Activated T-cell treated with anti-CD3 and anti-CD28 coated beads, Interleukin-2, amount 50 U/mL, for 1 hour (primary cell): Measurements from ENCODE around the gene KRT17.
"Not testable (repeated sequence)": the region's sequence is repeated elsewhere in the genome, so short reads cannot be mapped to it uniquely, and the experiment has no call there.

Experiments used
- DNase-seq: peaks from one replicate; pipeline ENCODE4 v3.0.0-alpha.2; 2020

KRT17 gene

DNA sequence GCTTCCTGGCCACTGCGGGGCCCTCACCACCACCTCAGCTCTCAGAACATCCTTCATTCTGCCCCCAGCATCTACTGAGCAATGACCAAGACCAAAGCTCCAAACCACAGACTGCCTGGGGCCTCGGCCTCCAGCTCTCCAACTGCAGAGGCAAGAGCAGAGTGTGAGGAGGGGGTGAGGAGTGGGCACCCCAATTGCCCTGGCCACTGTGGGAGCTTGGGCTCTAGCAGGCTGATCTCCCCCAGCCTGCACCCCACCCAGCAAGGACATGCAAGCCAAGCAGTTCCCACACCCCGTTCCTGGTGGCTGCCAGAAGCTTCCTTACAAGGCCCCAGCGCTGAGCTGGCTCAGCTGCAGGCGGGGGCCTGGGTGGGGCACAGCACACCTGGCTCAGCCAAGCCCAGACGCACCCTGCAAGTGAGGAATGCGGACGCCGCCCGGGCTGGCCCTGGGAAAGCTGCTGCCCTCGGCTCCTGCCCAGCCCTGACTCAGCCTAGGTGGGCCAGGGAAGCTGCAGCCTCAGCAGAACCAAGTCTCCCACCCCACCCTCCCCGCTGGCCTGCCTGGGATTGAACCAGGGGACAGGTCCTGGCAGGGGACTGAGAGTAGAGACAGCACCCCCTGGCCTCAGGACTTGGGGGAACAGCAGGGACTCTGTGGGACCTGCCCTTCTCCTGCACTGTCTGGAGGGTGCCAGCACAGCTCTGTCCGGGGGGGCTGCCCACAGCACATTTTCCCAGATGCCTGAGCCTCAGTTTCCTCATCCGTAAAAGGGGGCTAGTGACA lies 29.7 kb upstream of the KRT17 start:
- DNase-seq = no peak

DNA sequence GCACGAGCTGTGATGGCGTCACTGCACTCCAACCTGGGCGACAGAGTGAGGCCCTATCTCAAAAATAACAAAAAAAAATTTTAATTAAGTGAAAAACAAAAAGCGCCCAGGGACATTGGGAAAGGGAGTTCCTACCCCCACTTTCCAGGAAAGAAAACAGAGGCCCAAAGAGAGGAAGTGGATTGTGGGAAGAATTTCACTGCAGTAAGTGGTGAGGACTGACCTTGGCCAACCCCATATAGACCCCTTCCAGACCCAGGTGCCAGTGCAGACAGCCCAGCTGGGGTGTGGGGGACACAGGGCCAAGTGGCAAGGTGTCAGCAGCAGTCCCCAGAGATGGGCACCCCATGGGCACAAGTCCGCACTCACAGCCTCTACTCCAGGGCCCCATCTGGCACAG lies 29.0 kb upstream of the KRT17 start:
- no peak for DNase-seq

DNA sequence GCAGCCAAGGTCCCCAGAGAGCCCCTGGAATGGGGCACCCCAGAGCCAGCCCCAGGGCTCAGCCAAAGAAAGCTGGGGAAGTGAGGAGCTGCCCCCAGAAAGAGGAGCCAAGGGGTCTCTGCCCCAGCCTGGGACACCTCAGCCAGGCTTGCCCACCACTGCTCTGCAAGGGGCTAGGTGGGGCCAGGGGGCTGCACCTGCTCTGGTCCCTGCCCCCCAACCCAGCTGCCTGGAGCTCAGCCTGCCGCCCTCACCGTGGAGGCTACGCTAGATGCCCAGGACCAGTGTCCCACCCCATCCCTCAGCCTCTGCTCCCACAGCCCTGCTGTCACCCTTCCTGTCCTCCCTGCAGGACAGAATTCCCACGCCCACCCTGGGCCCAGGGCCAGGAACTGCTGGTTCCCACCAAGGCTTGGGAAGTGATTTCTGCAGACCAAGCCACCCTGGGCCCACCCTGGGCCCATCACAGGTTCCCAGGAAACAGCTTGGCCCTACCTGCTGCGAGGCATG lies 28.1 kb upstream of the KRT17 start:
- no peak for DNase-seq

DNA sequence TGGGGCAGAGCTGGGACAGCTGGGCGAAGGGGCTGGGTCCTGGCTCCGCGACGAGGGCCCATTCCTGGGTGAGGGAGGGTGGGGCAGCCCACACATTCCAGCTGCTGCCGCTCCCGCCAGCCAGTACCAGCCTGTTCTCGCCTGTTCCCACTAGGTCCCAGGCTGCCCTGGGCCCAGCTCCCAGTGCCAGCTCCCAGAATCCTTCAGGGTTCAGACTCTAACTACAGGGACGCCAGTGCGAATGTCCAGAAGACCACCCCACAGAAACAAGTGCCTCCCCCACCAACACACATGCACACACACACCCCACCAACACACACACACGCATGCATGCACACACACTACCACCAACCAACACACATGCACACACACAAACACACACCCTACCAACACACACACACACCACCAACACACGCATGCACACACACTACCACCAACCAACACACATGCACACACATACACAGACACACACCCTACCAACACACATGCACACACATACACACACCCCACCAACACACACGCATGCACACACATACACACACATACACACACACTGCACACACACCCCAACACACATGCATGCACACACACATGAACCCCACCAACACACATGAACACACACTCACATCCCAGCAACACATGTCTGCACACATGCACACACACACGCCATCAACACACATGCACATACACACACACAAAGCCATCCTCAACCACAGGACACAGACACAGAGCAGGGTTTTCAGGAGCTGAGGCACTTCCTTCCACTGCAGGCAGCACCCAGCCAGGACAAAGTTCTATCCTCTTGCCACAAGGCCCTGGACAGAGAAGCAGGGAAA lies 27.5 kb upstream of the KRT17 start:
- DNase-seq = no peak

DNA sequence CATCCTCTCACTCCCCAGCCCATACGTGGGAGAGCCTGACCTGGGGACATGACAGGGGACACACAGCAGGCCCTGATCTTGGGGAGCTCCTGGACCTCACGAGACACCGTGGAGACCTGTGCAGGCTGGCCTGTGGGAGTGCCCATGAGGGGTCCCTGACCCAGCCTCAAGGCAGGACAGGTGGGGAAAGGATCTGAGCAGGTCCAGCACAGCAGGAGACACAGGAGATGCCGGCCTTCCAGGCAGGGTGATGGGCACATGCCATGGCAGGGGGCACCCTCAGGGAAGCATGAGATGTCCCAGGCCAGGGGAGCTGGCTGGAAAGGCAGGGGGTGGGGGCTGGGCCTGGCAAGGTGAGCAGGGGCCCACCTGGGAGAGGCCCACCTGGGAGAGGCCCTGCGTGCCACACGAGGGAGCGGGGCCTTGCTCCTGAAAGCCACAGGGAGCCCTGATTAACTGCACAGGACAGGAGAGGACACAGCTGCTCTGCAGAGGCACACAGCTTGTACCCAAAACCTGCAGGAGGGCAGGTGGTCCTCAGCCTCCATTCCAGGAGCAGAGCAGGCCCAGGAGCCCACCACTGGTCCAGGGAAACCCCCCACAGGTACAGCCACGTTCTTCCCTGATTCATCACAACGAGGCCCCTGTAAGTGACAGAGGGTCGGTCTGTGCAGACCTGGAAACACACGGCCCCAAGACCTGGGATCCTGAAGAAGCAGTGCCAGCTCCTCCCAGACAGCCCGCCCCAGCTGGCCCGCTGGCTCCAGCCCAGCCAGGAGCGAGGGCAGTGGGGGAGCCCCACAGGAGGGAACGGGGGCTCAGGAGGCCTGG lies 26.6 kb upstream of the KRT17 start:
- DNase-seq = no peak

DNA sequence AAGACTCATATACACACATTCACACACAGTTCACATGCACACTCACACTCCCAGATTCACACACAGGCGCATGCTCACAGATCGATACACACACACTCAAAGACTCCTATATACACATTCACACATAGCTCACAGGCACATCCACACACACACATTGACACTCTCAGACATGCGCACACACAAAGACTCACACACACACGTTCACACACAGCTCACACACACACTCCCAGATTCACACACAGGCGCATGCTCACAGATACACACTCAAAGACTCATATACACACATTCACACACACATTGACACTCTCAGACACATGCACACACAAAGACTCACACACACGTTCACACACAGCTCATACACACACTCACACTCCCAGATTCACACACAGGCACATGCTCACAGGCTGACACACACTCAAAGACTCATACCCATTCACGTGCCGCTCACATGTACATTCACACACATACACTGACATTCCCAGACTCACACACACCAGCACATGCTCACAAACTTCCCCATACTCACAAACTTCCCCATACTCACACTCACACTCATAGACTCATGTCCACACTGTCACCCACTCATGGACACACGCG lies 25.6 kb upstream of the KRT17 start:
- no peak for DNase-seq

DNA sequence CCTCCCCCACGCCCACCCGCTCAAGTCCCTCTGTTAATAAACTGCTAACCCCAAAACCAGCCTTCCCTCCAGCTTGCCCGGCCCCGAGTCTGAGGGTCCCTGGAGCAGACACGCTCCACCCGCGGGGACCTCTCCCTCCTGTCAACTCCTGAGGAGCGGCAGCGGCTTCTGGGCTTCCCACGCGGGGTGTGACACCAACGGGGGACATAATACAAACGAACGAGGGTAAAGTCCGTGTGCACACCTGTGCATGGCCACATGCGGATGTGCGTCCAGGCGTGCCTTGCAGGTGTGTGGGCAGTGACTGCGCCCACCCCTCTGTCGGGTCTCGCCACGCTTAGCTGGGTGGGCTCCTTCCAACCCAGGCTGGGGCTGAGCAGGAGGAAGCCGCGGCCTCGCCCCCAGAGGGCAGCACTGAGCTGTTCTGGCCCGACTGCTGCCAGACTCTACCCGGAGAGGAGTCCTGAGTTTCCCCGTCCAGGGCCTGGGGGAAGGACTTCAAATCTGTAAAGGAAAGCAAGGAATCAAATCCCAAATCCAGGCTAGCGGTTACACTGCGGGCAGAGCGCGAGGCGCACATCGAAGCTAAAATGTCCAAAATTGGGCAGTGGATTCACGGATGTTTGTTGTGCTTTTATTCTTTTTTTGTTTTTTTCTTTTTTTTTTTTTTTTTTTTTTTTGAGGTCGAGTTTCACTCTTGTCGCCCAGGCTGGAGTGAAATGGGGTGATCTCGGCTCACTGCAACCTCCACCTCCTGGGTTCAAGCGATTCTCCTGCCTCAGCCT lies 24.2 kb upstream of the KRT17 start:
- peak; percentile 90 for DNase-seq

DNA sequence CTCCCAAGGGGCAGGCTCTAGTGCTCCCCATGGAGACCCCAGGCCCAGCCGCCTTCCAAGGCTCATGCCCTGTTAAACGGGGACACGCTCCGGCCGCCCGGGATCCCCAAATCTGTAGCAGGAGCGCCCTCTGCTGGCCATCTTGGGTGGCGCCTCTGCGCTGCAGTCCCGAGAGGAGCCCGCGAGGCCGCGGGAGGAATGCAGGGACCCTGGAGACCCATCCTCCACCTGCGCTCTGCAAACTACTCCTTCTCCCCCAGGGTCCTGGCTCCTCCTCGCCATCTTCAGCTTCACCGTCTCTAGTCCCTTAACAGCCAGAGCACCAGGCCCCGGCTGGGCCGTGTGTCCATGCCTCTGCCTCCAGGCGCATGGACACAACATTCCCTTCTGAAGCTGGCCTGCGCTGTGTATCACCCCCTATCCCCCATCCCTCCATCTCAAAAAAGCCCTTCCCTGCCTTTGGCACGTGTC lies 23.6 kb upstream of the KRT17 start:
- peak; percentile 93 for DNase-seq

DNA sequence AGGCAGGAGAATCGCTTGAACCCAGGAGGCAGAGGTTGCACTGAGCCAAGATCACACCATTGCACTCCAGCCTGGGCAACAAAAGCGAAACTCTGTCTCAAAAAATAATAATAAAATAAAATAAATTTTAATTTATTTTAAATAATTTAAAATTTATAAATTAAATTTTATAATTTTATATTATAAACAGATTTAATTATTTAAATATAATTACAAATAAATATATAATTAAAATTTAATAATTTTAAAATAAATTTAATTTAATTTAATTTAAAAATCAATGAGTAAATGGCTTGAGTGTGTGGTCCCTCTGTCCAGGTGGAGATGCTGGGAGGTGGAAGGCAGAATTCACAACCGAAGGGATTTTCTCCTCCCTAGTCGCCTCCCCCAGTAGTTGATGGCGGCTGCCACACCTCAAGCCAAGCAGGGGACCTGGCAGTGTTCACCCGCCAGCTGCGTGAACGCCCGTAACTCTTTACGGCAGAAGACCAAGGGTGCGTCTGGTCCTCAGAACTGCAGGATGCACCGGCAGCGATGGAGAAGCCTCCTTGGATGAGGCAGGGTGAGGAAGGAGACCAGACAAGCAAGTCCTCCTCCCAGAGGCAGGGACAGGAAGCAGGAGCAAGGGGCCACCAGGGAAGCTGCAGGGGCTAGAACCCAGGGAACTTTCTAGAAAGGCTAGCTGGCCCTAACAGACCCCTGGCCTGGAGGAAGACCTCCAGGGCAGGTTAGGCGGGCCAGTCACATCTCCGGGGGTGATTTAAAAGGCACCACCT lies 22.9 kb upstream of the KRT17 start:
- DNase-seq = no peak

DNA sequence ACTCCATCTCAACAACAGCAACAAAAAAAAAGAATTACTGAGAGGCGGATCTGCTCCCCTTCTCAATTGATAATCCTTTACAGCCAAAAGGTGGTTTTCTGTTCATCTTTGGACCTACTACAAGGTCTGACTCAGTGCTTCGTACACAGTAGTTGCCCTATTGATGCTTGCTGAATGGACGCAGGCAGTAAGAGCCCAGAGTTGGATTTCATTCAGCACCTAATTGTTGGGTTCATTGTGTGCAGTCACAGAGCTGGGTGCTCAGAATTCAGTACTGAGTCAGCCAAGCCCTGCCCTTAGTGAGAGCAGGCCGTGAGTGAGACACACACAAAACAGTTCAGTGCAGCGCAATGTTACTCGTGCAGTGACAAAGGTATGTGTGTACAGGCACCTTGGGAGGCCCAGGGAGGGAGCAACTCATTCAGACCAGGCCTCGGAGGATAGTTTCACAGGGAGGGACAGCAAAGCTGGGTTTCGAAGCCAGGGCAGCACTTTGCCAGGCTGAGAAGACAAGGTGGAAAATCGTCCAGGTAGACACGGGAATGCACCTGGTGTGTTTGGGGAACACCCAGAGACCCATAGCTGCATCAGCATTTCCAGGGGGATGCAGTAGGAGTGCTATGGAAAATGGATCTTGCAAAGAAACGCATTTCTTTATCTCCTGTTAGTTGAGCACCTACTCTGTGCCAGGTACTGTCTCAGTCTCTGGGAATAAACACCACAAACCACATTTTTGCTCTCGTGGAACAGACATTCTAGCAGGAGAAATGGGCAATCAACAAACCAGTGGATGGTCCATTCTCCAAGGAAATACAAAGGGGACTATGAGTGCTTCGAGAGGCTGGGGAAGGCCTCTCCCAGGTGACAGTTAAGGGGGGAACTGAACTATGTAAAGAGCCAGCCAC lies 18.1 kb upstream of the KRT17 start:
- DNase-seq = no peak

DNA sequence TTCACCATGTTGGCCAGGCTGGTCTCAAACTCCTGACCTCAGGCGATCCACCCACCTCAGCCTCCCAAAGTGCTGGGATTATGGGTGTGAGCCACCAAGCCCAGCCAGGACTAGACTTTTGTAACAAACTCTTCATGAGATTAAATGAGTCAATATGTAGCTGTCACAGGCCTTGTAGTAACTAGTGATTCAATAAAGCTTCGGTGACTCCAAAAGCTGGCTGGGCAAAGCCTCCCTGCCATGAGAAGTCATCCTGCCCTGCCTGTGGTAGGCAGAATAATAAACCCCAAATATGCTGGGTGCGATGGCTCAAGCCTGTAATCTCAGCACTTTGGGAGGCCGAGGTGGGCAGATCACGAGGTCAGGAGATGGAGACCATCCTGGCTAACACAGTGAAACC lies 16.2 kb upstream of the KRT17 start:
- not testable (repeated sequence) for DNase-seq

DNA sequence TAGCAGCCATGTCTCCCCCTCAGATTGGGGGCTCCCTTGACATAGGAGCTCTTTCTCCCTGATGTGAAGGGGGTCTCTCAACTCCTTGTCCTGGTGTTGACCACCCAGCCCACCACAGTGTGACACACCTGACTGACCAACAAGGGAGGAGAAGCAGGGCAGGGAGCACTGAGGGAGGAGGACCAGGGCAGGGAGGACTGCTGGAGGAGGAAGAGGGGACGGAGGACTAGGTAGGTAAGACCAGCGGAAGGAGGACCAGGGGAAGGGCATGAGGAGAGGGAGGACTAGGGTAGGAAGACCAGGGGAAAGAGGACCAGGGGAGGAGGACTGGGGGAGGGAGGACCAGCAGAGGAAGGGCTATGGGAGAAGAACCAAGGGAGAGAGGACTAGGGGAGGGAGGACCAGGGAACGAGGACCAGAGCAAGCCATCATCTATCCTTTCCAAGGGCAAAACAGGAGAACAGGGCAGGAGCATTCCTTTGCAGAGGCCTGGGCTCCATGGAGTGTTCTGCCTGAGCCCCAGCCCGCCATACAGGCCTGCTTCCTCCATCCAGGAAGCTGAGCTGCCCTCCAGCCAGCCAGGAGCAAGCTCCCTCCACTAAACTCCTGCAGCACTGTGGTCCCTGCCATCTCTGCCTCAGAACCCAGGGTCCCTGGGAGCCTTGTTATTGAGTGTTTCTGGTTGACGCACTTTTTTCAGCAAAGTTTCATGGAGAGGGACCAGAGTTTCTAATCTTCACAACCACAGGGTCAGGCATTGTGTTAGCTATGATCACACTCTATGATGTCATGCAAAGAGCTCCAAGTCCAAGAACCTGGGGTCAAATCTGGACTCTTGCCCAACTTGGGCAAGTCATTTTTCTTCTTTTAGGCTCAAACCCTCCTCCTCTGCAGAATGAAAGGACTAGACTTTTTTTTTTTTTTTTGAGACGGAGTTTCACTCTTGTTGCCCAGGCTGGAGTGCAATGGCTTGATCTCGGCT lies 15.4 kb upstream of the KRT17 start:
- DNase-seq = no peak

DNA sequence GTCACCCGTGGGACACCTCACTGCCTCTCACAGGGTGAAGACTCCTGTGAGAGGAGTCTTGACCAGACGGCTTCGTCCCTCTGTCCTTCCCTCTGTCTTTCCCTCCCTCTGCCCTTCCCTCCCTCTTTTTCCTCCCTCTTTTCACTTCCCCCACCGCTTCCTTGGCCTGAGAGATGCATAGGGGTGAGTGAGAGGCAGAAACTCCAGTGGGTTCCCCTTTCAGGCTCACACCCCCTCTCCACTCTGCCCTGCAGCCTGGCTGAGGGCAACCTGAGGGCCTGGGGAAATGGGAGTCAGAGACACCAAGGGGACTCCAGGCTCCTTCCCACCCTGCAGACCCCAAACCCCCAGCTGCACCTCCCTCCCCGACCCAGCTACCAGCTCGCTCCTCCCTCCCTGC lies 14.6 kb upstream of the KRT17 start:
- DNase-seq = no peak

DNA sequence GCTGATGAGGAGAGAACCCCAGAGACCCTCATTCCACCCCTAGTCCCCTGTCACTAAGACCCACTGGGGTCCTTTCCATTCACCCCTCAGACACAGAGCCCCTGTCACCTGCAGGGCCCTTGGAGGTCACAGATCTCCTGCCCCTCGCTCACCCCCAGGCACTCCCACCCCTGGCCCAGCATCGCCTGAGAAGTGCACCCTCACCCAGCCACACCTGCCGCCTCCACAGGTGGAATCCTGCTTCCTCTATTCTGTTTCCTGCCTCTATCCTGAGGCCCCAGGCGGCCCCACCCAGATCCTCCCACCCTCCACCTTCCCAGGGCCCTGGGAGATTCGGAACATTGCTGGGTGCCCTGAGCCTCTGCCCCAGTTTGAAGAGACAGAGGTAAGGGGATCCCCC lies 13.8 kb upstream of the KRT17 start:
- no peak for DNase-seq

DNA sequence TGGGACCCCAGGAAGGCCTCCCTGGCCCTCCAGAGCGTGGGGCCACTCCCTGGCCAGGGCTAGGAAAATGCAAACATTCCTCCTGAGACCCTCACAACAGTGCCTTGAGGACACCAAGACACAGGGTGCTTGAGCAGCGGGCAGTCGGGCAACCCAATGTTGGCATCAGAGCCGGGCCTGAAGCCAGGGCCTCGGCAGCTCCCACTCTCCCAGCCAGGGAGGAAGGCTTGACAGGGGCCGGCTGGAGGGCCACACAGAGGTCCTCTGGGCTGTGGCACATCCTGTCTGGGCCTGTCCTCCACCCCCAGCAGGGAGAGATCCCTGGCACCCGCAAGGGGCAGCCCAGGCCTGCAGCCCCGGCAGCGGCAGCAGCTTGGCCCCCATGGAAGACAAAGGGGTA lies 12.3 kb upstream of the KRT17 start:
- no peak for DNase-seq

DNA sequence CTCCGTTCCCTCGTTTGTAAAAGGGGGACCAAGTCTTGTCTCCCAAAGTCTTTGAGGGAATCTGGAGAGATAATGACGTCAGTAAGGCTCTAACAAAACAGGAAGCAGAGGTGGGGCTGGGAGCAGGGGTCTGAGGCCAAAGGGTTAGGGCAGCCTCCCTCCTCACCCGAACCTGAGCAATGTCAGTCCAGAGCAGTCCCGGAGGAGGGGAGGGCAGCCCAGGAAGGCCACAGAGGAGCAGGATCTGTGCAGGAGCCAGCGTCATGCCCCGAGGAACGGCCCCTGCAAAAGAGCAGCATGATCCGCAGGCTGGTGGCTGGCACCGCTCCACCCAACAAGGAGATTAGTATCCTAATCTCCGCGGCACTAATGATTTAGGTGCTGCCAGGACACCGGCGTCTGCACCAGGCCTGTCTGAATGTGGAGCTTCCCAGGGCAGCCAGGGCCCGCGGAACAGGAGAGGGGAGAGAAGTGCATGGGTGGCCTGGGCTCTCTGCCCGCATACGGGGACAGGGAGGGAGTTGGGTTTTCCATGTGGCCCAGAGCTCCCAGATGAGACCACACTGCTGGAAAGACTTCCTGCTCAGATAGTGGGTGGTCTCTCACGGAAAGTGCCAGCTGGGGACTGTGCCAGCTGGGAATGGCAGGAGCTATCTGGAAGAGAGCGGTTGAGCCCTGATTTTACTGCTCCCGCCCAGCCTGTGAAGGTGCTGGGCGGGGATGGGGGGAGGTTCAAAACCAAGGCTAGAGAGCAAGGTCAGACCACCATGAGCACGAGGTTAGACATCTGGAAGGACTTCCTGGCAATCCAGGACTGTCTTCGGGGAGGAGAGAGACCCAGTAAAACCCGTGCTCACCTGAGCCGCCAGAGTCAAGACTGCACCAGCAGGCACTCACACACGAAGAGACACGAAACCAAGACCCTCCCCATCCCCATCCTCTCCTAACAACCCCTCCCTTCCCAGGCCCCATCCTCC lies 11.0 kb upstream of the KRT17 start:
- DNase-seq = no peak

DNA sequence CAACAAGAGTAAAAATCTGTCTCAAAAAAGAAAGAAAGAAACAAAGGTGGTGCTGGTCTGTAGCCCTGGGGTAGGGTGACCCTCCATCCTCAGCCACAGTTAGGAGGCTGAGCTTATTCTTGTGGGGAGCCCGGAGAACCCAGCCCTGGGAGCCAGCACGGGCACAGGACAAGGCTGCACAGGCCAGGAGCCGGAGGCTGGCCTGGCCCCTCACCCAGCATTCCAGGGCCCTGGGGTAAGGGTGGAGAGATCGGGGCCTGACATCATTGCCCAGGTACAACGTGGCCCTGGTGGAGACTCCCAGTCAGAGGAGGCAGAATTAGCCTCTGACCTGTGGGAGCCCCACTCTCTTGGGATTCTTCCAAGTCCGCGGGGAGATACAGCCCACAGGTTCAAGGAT lies 10.3 kb upstream of the KRT17 start:
- DNase-seq = no peak
